Fibroblast of villous mesenchyme (primary cell): ENCODE results near the gene KRTAP3-1. TPM values are rescaled to one million over a fixed set of nuclear protein-coding genes. Genes with fewer than 3 reads are reported as not detected.

Source experiments
- DNase-seq: peaks from one replicate; pipeline ENCODE4 v3.0.0-alpha.2; 2010; ENCODE audit warnings: low read depth
- H3K4me3 ChIP-seq: 2 replicates; pipeline ENCODE4 v1.5.1; 2011; ENCODE audit warnings: low read depth, mild to moderate bottlenecking, low read length
- small RNA-seq: library from RNA; depleted of rRNA; stranded (forward); fragments of <200 nt; gene quantifications from one replicate; pipeline ENCODE3, GENCODE V24; 2012
- total RNA-seq: library from RNA; depleted of rRNA; stranded (reverse); fragments of >200 nt; gene quantifications from 2 replicates; pipeline ENCODE4 v1.2.3, GENCODE V29; 2012
- TF ChIP-seq, protein P1 (sequence below): IDR thresholded peaks from 2 replicates; pipeline ENCODE4 v1.5.1; 2012; ENCODE audit warnings: low read depth, mild to moderate bottlenecking, low read length; ENCODE audit not compliant: insufficient read depth

The KRTAP3-1 gene
- total RNA-seq, 1 donor, result not detected

DNA sequence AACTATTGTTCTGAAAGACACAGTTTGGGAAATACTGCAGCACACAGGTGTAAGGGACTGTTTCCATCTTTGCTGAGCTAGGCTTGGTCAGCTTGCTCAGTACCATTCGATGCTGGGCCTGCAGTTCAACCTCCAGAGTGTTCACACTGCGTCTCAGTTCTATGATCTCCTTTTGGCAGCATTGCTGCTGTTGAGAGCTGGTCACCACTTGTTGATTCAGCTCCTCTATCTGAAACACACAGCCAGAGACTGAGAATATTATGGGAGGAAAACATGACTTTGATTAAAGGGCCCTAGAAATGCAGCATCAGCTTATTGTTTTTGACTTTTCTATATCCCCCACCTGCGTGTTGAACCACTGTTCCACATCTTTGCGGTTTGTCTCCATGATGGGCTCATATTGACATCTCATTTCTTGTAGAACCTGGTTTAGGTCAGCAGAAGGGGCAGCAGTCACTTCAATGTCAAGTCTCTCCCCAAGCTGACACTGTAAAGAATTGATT lies 46.8 kb downstream of the KRTAP3-1 start:
- H3K4me3 ChIP-seq, result no peak overlapping the region
- TF ChIP-seq, protein P1, sequence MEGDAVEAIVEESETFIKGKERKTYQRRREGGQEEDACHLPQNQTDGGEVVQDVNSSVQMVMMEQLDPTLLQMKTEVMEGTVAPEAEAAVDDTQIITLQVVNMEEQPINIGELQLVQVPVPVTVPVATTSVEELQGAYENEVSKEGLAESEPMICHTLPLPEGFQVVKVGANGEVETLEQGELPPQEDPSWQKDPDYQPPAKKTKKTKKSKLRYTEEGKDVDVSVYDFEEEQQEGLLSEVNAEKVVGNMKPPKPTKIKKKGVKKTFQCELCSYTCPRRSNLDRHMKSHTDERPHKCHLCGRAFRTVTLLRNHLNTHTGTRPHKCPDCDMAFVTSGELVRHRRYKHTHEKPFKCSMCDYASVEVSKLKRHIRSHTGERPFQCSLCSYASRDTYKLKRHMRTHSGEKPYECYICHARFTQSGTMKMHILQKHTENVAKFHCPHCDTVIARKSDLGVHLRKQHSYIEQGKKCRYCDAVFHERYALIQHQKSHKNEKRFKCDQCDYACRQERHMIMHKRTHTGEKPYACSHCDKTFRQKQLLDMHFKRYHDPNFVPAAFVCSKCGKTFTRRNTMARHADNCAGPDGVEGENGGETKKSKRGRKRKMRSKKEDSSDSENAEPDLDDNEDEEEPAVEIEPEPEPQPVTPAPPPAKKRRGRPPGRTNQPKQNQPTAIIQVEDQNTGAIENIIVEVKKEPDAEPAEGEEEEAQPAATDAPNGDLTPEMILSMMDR, result no peak
- DNase-seq, result no peak

DNA sequence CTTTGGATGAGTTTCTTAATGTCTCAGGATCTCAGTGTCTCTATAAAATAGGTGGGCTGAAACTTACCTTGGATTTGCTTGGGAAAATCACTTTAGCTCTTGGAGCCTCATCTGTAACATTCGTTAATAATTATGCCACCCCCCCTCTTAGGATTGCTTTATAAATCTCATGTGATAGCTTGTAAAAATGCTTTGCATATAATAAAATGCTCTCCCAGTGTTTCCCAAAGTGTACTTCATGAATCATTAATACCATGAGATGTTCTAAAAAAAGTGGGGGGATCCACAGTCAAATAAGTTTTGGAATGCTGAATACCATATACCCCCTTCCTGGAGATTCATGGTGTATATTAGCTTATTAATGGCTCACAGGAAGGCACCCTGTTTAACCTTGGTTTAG lies 47.3 kb downstream of the KRTAP3-1 start:
- TF ChIP-seq, protein P1, result no peak
- no peak overlapping the region for H3K4me3 ChIP-seq
- DNase-seq, result no peak

DNA sequence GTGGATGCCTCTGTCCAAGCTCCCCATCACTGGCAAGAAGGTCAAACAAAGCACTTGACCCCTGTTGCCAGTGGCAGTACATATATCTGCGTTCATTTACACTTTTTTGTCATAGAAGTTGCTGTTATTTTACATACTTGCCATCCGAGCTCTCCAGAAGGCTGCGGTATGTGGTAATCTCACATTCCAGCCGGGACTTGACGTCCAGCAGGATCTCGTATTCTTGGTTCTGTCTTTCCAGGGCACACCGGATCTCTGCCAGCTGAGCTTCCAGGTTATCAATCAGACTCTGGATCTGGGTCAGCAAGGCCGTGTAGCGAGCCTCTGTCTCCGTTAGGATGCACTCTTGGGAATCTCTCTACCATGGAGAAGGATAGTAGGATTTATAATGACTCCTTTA lies 48.8 kb downstream of the KRTAP3-1 start:
- DNase-seq, result peak; percentile 64
- peak overlapping the region; percentile 17 for H3K4me3 ChIP-seq
- TF ChIP-seq, protein P1, result no peak

Small RNA genes within 50 kb of the gene (small RNA-seq; reads per million reads assigned to genes)
- not detected for gene KRTAP3-4P

Other genes starting within 250 kb of the KRTAP3-1 start
- not detected in 2 replicates for gene KRT26, start 236.9 kb downstream of the KRTAP3-1 start, total RNA-seq
- not detected in 2 replicates for gene KRT27, start 226.6 kb downstream of the KRTAP3-1 start, total RNA-seq
- gene KRT28, start 209.2 kb downstream of the KRTAP3-1 start, total RNA-seq, result not detected in 2 replicates
- gene KRT10, start 186.5 kb downstream of the KRTAP3-1 start, total RNA-seq, result 3.0 and 3.2 TPM in 2 replicates
- not detected in 2 replicates for gene KRT12, start 141.9 kb downstream of the KRTAP3-1 start, total RNA-seq
- not detected in 2 replicates for gene KRT20, start 123.9 kb downstream of the KRTAP3-1 start, total RNA-seq
- gene KRT23, start 71.5 kb downstream of the KRTAP3-1 start, total RNA-seq, result under 0.01 and 1.7 TPM in 2 replicates
- gene KRT39, start 42.2 kb downstream of the KRTAP3-1 start, total RNA-seq, result not detected in 2 replicates
- not detected in 2 replicates for gene KRT40, start 24.8 kb downstream of the KRTAP3-1 start, total RNA-seq
- not detected in 2 replicates for gene KRTAP3-3, start 15.0 kb downstream of the KRTAP3-1 start, total RNA-seq
- gene KRTAP3-2, start 9.2 kb downstream of the KRTAP3-1 start, total RNA-seq, result not detected in 2 replicates
- gene KRTAP1-5, start 18.1 kb upstream of the KRTAP3-1 start, total RNA-seq, result 11.0 and 16.4 TPM in 2 replicates
- gene KRTAP1-4, start 21.1 kb upstream of the KRTAP3-1 start, total RNA-seq, result not detected in 2 replicates
- not detected in 2 replicates for gene KRTAP1-3, start 25.7 kb upstream of the KRTAP3-1 start, total RNA-seq
- gene KRTAP1-1, start 32.3 kb upstream of the KRTAP3-1 start, total RNA-seq, result not detected in 2 replicates
- gene KRTAP2-1, start 38.2 kb upstream of the KRTAP3-1 start, total RNA-seq, result not detected in 2 replicates
- gene KRTAP2-2, start 46.1 kb upstream of the KRTAP3-1 start, total RNA-seq, result not detected in 2 replicates
- gene KRTAP2-3, start 51.0 kb upstream of the KRTAP3-1 start, total RNA-seq, result 0.32 TPM in 1 of 2 replicates, not detected in the other
- gene KRTAP2-4, start 56.8 kb upstream of the KRTAP3-1 start, total RNA-seq, result not detected in 2 replicates
- gene KRTAP4-7, start 75.0 kb upstream of the KRTAP3-1 start, total RNA-seq, result not detected in 2 replicates
- not detected in 2 replicates for gene KRTAP4-8, start 89.0 kb upstream of the KRTAP3-1 start, total RNA-seq
- not detected in 2 replicates for gene KRTAP4-16, start 93.1 kb upstream of the KRTAP3-1 start, total RNA-seq
- not detected in 2 replicates for gene KRTAP4-9, start 96.3 kb upstream of the KRTAP3-1 start, total RNA-seq
- gene KRTAP4-11, start 109.2 kb upstream of the KRTAP3-1 start, total RNA-seq, result not detected in 2 replicates
- not detected in 2 replicates for gene KRTAP4-12, start 115.1 kb upstream of the KRTAP3-1 start, total RNA-seq
- gene KRTAP4-6, start 131.4 kb upstream of the KRTAP3-1 start, total RNA-seq, result not detected in 2 replicates
- gene KRTAP4-5, start 140.7 kb upstream of the KRTAP3-1 start, total RNA-seq, result not detected in 2 replicates
- gene KRTAP4-4, start 151.6 kb upstream of the KRTAP3-1 start, total RNA-seq, result not detected in 2 replicates
- not detected in 2 replicates for gene KRTAP4-3, start 159.1 kb upstream of the KRTAP3-1 start, total RNA-seq
- gene KRTAP4-2, start 169.1 kb upstream of the KRTAP3-1 start, total RNA-seq, result not detected in 2 replicates
- not detected in 2 replicates for gene KRTAP4-1, start 175.8 kb upstream of the KRTAP3-1 start, total RNA-seq
- not detected in 2 replicates for gene KRTAP9-1, start 180.8 kb upstream of the KRTAP3-1 start, total RNA-seq
- gene KRTAP9-2, start 217.5 kb upstream of the KRTAP3-1 start, total RNA-seq, result not detected in 2 replicates
- not detected in 2 replicates for gene KRTAP9-3, start 223.3 kb upstream of the KRTAP3-1 start, total RNA-seq
- not detected in 2 replicates for gene KRTAP9-8, start 228.9 kb upstream of the KRTAP3-1 start, total RNA-seq
- not detected in 2 replicates for gene KRTAP9-4, start 240.6 kb upstream of the KRTAP3-1 start, total RNA-seq
- gene KRTAP9-9, start 246.3 kb upstream of the KRTAP3-1 start, total RNA-seq, result not detected in 2 replicates